Measurements from ENCODE around the gene OR10G3.

- TF ChIP-seq CTCF (conservative IDR thresholded peaks at IDR 0.05; ENCODE audit: low read length) (no peak), EZH2phosphoT487 (IDR thresholded peaks at IDR 0.05; ENCODE audit: borderline replicate concordance) (no peak)
Measured at GRCh38 chr14:21589317-21589716, 9.4 kb upstream of the OR10G3 start.

Data from Loucy (cell line).